Renal cortex interstitium (tissue), 11 donors: ENCODE measurements around the gene KCNMA1. TPM values are rescaled to one million over a fixed set of nuclear protein-coding genes. Genes with fewer than 3 reads are reported as not detected.

Experiments
- DNase-seq, 11 donors: peaks; one replicate each; pipeline ENCODE4 v3.0.0-alpha.2; 2013; ENCODE audit warnings: low read depth in 9 of 11, low spot score in 4 of 11; ENCODE audit errors: extremely low read depth in 1 of 11
- polyA plus RNA-seq, 3 donors: library from polyadenylated mRNA; unstranded; fragments of 120-200 nt; gene quantifications; one replicate each; pipeline ENCODE4 v1.2.1, GENCODE V29; 2013; ENCODE audit not compliant: insufficient read length in 3 of 3

Gene KCNMA1
- polyA plus RNA-seq, 3 donors = 3.3 to 3.7 (median 3.3) TPM

GRCh38 chr10:77267703-77268675 is 369.6 kb downstream of the KCNMA1 start:
- DNase-seq = no peak

DNA sequence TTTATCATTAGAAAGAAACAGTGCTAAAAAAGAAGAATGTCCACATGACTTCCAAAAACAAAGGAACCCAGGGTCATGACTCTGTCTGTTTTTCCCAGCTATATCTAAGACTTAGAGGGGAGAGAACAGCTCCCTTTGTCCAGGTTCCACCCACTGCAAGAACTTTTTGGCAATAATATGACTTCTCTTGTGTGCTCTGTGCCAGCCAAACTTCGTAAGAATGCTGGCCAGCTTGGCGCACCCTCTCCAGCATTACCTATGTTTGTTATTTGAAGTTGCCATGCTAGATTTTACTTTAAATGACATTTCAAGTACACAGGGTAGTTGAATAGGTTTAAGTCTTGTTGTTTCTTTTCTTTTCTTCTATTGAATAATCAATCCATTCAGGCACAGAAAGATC is 371.4 kb downstream of the KCNMA1 start:
- DNase-seq = no peak

- no peak for DNase-seq
These were observed 373.1 kb downstream of the KCNMA1 start for GRCh38 chr10:77264527-77264926.

DNA sequence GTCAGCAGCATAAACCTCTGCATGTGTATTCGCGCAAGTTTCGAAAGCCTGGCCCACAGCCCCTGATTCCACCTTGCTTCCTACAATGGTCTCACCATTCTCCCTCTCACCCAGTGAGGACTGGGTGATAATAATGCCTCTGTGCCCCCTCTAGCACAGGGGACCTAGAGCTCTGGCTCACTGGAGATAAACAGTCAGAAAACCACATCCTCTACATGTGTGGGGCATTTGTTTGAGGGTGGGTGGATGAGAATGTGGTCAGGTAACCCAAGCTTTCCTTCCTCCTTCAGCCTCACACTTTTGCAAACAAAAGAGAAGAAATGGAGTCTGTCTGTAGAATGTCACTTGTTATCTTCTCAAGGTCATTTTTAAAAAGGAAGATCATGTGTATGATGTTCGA is 373.5 kb downstream of the KCNMA1 start:
- no peak for DNase-seq

- no peak for DNase-seq
These were observed 373.9 kb downstream of the KCNMA1 start for GRCh38 chr10:77263700-77264099.

DNA sequence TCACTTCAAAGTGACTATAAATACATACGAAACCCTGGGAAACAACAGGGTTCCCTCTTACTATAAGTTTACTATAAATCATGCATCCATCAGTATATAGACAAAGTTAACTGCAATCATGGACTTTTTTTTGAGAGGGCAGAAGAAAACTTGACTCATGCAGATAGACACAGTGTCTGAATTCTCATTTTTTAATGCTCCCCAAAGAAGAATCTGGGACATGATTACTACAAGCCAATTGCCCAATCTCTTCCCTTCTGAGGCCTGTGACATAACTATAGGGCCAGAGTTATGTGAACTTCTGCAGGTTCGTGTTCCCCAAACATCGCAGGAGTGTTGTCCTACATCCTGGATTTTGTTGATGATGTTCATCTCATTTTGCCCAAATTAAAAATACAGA is 376.5 kb downstream of the KCNMA1 start:
- no peak for DNase-seq

GRCh38 chr10:77259171-77259874 is 378.3 kb downstream of the KCNMA1 start:
- no peak for DNase-seq

DNA sequence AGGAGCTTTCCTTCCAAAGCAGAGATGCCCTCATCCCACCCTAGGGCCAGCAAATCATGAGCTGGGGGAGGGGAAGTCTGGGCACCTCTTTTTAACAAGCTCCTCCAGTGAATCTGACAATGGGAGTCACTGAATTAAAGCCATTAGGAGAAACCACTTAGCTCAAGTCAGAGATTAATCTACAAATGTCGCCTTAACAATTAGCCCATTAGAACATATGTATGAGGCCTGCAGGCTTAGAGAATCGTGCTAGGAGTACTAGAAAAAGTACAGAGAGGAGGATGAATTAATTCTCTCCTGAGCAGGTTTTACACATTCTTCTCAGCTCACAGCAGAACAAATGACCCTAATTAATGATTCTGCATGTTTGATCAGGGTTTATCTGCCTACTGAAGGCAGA is 381.3 kb downstream of the KCNMA1 start:
- DNase-seq = no peak

DNA sequence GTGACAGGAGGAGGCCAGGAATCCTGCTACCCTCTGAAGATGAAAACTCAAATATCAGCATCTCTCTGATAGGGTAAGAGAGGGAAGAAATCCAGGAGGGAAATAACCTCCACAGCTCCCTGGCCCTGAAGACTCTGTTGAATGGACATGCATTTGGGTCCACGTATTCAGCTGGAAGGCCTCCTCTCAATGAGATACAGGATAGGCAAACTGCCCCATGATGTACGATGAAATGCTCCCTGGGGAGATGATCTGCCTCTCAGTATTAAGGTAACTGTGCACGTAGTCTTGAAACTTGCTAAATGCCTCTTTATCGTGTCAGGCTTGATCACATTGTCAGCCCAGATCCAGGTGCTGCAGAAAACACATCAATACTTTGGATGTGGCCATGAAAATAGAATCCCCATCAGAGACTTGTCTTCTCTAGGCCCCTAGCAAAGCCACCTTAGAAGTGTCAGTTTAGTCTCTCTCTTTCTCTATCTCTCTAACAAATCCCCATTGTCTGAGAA is 384.0 kb downstream of the KCNMA1 start:
- DNase-seq = no peak

DNA sequence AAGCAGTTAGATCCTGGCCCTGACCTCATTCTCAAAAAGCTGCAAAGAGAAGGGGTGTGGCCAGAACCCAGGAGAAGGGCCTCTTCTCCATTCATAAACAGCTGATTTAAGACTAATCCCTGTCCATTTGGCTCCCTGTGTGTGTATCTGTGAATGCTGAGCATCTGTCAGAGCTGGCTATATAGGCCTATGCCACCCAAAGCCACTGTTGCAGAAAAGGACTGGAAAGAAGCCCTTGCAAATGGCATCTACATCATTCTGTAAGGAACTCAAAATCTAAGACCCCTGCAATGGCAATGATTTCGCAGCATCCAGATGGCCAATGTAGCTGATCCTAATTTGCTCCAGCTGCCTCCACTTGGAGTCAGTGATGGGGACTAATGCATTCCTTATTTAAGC is 384.5 kb downstream of the KCNMA1 start:
- no peak for DNase-seq

DNA sequence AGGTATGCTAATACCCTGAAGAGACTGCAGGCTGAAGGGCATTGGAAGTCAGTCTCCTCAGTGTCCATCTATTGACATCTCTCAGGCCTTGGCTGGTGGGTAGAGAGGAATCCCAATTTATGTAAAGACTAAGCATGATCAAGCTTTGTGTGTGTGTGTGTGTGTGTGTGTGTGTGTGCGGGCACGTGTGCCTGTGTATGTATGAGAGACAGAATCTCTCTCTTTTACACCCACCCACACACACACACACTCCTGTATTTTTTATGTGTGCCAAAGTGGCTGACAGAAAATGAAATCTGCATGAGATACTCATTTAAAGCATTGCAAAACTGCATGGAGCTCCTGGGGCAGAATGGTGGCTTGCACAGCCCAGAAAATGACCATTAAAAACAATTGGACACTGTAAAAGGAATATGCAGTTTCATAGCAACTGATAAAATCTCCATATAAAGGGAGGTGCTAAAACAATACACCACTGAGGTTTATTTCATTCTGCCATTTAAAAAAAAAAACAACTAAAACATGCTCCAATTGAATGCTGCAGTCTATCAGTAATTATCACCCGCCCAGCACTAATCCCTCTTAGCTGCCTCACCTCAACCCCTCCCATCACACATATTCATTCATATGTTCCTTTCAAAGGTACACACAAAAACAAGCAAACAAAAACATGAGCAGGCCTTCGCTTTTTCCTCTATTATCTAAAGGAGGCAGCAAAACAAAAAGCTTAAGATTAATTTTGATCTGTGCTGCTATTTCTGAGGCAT is 385.0 kb downstream of the KCNMA1 start:
- no peak for DNase-seq

- DNase-seq = peak in 1 of 11 donors; percentile 27
These were observed 386.2 kb downstream of the KCNMA1 start for GRCh38 chr10:77251297-77252013.

- DNase-seq = no peak
These were observed 387.6 kb downstream of the KCNMA1 start for GRCh38 chr10:77249901-77250459.

DNA sequence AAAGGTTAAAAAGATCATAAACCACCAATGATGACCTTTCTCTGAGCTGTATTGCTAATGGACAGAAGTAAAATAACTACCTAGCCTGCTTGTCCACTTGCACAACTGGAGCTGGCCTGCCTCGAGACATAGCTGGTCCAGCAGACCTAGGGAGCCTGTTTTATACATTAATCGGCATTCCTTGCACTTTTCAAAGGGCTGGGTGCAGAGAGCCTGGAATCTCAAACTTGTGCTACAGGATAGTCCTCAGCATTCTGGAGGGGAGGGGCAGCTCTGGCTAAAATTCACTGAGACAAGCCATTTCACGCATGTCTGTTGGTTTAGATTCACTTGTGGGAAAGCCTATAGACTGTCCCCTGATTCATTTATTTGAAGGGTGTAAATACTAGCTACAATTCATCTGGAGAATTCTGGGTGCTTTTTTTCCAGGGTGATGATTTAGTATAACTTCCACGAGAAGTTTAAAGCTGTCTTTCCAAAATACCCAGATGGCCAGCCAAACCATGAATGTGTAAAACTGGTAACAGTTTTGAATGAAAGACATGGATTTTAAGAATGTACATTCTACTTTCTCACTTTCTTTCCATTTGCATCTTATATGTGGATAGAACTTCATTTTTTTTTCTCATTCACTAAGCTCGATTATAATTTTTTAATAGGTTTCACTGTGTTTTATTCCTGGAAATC is 389.4 kb downstream of the KCNMA1 start:
- DNase-seq = no peak

GRCh38 chr10:77247031-77247990 is 390.3 kb downstream of the KCNMA1 start:
- no peak for DNase-seq

DNA sequence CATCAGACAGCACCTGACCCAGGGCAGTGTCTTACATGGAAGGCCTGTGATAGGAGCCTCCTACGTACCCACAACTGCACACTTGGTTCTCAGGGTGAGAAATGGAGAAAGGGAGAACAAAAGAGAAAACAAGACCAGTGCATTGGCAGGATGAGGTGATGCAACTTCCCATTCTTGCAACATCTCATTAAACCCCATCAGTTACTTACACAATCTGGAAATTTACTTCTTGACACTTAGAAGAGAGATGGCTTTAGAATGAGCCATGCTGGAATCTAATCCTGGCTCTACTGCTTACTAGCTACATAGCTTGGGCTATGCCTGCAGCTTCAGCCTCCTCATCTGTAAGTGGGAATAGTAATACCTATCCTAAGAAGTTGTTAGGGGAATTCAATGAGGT is 391.7 kb downstream of the KCNMA1 start:
- no peak for DNase-seq

DNA sequence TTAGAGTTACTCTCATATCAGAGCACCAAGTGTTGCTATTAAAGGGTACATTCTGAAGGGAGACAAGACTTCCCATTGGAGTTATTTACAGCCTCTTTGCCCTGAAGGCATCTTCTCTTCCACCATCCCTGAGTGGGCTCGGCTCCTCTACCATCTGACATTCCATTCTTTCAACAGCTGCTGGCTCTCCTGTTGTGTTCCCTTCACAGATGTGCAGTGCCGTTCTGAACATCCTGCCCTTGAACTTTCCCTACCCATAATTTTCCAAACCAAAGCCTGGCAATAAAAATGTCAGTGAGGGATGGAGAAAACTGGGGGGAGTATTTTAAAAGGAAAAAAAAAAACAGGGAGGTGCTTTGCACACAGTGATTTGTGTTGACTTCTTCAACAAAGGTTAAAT is 392.9 kb downstream of the KCNMA1 start:
- DNase-seq = peak in 8 of 11 donors; percentile 20 to 63 (median 38)
